MM.1S (cell line): Measurements from ENCODE around the gene PRMT7.
A peak's percentile ranks its signal among the peaks of the same experiment; 100 is the strongest.

Experiments
- DNase-seq: peaks from one replicate; pipeline ENCODE4 v3.0.0-alpha.2; 2015
- H2AFZ ChIP-seq: fragments of 300-600 bp; sonication (generic); 2 replicates; pipeline ENCODE4 v1.6.0; 2016; ENCODE audit warnings: antibody characterized with exemption, low read length
- H3F3A ChIP-seq: fragments of 300-600 bp; sonication (generic); 2 replicates; pipeline ENCODE4 v1.6.1; 2016; ENCODE audit warnings: mild to moderate bottlenecking, antibody characterized with exemption, low read length, moderate library complexity, mixed read lengths; ENCODE audit not compliant: insufficient read depth
- H3K27ac ChIP-seq: fragments of 300-600 bp; sonication (generic); 2 replicates; pipeline ENCODE4 v1.5.1; 2016; ENCODE audit warnings: mild to moderate bottlenecking, low read length
- H3K27me3 ChIP-seq: fragments of 300-600 bp; sonication (generic); replicated peaks from 2 replicates; pipeline ENCODE4 v1.6.0; 2016; ENCODE audit warnings: low read length; ENCODE audit not compliant: insufficient read depth
- H3K36me3 ChIP-seq: fragments of 300-600 bp; sonication (generic); replicated peaks from 2 replicates; pipeline ENCODE4 v1.6.1; 2016; ENCODE audit warnings: mild to moderate bottlenecking, low read length, mixed read lengths; ENCODE audit not compliant: insufficient read depth
- H3K4me1 ChIP-seq: fragments of 300-600 bp; sonication (generic); 2 replicates; pipeline ENCODE4 v1.6.1; 2016; ENCODE audit warnings: low read length, mixed read lengths
- H3K4me2 ChIP-seq: fragments of 300-600 bp; sonication (generic); 2 replicates; pipeline ENCODE4 v1.6.0; 2016; ENCODE audit warnings: low read depth, low read length
- H3K4me3 ChIP-seq: fragments of 300-600 bp; sonication (generic); 2 replicates; pipeline ENCODE4 v1.5.1; 2016; ENCODE audit warnings: low read length, mixed read lengths
- H3K79me2 ChIP-seq: fragments of 300-600 bp; sonication (generic); 2 replicates; pipeline ENCODE4 v1.6.1; 2016; ENCODE audit warnings: mixed run types, low read length, mixed read lengths
- H3K9ac ChIP-seq: fragments of 300-600 bp; sonication (generic); 2 replicates; pipeline ENCODE4 v1.6.1; 2016; ENCODE audit warnings: low read length, mixed read lengths
- H3K9me2 ChIP-seq: fragments of 300-600 bp; sonication (generic); replicated peaks from 2 replicates; pipeline ENCODE4 v1.6.1; 2016; ENCODE audit warnings: mild to moderate bottlenecking, low read length, mixed read lengths; ENCODE audit not compliant: insufficient read depth
- H3K9me3 ChIP-seq: fragments of 300-600 bp; sonication (generic); replicated peaks from 2 replicates; pipeline ENCODE4 v1.6.1; 2016; ENCODE audit warnings: mild to moderate bottlenecking, low read length, mixed read lengths; ENCODE audit not compliant: insufficient read depth
- H4K20me1 ChIP-seq: fragments of 300-600 bp; sonication (generic); 2 replicates; pipeline ENCODE4 v1.6.1; 2016; ENCODE audit warnings: mild to moderate bottlenecking, low read length, moderate library complexity, mixed read lengths; ENCODE audit not compliant: insufficient read depth
- EZH2 ChIP-seq: fragments of 300-600 bp; sonication (generic); optimal IDR thresholded peaks from 2 replicates; pipeline ENCODE3; 2017; ENCODE audit warnings: low read depth, mild to moderate bottlenecking, antibody characterized with exemption, low read length, mixed read lengths
- EZH2phosphoT487 ChIP-seq: fragments of 300-600 bp; sonication (generic); IDR thresholded peaks from 2 replicates; pipeline ENCODE4 v1.6.1; 2018; ENCODE audit warnings: antibody characterized with exemption, low read length
- TF ChIP-seq, protein P1 (sequence below): fragments of 300-600 bp; sonication (generic); IDR thresholded peaks from 2 replicates; pipeline ENCODE4 v1.5.1; 2016; ENCODE audit warnings: antibody characterized with exemption, low read length, mixed read lengths

The PRMT7 gene

DNA sequence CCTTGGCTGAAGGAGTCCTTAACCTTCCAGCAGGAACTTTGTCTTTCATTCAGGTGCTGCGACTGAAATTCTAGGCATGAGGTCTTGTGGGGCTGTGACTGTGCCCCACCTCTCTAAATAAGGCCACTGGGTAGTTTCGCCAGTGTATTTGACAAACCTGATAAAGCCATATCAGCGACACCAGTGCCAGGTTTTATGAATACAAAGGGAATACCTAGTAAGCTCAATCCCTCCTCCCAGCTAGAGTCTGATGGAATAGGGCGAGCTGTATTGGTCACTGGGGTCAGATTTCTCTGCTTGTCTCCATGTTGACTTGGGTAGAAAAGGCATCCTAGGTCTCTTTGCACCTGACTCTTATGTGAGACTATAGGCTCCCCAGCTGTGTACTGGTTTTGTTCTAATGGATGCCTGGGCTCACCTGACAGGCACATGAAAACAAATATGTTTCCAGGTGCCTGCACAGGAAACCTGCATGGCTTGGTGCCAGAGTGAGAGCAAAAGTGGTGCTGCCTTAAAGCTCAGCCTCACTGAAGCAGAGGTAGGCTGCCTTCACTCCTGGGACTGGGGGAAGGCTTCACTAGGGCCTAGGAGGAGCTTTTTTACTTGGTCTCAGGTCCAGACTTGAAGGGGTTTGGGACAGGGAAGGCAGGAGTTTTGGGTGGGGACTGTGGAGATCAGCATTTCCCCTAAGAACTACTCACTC, 38.2 kb upstream of the PRMT7 start:
- 0 out of 2 replicates have a peak, but pooled peaks cover 5% of the 10 kb centered on the region for H3K36me3 ChIP-seq
- H2AFZ ChIP-seq, result no peak overlapping the region
- H3K27me3 ChIP-seq, result no peaks in the 10 kb centered on the region
- peaks cover 85% of the 10 kb centered on the region for H3K79me2 ChIP-seq
- no peaks in the 10 kb centered on the region for H3K9me3 ChIP-seq
- peak; percentile 91 for DNase-seq
- H3F3A ChIP-seq, result peaks cover 59% of the 10 kb centered on the region
- no peak for TF ChIP-seq EZH2
- TF ChIP-seq, protein P1, sequence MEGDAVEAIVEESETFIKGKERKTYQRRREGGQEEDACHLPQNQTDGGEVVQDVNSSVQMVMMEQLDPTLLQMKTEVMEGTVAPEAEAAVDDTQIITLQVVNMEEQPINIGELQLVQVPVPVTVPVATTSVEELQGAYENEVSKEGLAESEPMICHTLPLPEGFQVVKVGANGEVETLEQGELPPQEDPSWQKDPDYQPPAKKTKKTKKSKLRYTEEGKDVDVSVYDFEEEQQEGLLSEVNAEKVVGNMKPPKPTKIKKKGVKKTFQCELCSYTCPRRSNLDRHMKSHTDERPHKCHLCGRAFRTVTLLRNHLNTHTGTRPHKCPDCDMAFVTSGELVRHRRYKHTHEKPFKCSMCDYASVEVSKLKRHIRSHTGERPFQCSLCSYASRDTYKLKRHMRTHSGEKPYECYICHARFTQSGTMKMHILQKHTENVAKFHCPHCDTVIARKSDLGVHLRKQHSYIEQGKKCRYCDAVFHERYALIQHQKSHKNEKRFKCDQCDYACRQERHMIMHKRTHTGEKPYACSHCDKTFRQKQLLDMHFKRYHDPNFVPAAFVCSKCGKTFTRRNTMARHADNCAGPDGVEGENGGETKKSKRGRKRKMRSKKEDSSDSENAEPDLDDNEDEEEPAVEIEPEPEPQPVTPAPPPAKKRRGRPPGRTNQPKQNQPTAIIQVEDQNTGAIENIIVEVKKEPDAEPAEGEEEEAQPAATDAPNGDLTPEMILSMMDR, result no peak
- TF ChIP-seq EZH2phosphoT487, result no peak
- peaks cover 70% of the 10 kb centered on the region for H3K4me1 ChIP-seq
- no peak overlapping the region for H3K4me3 ChIP-seq
- H3K27ac ChIP-seq, result peak overlapping the region; percentile 79
- peak overlapping the region; percentile 25 for H3K9ac ChIP-seq
- H3K9me2 ChIP-seq, result no peaks in the 10 kb centered on the region
- H3K4me2 ChIP-seq, result peak overlapping the region; percentile 47
- H4K20me1 ChIP-seq, result no peaks in the 10 kb centered on the region

DNA sequence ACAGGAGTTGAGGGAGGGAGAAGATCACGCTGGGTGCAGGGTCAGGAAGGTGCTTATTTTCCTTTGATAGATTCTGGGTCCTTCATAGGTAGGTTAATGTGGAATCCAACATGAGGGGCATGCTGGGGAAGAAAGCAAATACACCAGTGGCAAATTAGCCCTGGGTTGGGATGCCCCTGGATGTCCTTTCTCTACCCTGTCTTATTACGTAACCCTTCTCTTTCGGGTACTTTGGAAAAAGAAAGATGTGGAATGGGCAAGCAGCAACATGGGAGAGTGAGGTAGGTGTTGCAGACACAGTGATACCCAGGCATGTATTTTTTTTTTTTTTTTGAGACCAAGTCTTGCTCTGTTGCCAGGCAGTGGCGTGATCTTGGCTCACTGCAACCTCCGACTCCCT, 37.4 kb upstream of the PRMT7 start:
- peaks cover 63% of the 10 kb centered on the region for H3K4me1 ChIP-seq
- H2AFZ ChIP-seq, result no peak overlapping the region
- H3K4me3 ChIP-seq, result no peak overlapping the region
- no peaks in the 10 kb centered on the region for H4K20me1 ChIP-seq
- no peaks in the 10 kb centered on the region for H3K27me3 ChIP-seq
- peak overlapping the region; percentile 24; the same call in 1 of the 2 replicates for H3K9ac ChIP-seq
- no peak for TF ChIP-seq EZH2
- TF ChIP-seq, protein P1, result no peak
- no peak for TF ChIP-seq EZH2phosphoT487
- peaks cover 59% of the 10 kb centered on the region for H3F3A ChIP-seq
- peak overlapping the region; percentile 79 for H3K27ac ChIP-seq
- no peaks in the 10 kb centered on the region for H3K36me3 ChIP-seq
- no peaks in the 10 kb centered on the region for H3K9me2 ChIP-seq
- DNase-seq, result no peak
- peak overlapping the region; percentile 47 for H3K4me2 ChIP-seq
- H3K9me3 ChIP-seq, result no peaks in the 10 kb centered on the region
- peaks cover 82% of the 10 kb centered on the region for H3K79me2 ChIP-seq

DNA sequence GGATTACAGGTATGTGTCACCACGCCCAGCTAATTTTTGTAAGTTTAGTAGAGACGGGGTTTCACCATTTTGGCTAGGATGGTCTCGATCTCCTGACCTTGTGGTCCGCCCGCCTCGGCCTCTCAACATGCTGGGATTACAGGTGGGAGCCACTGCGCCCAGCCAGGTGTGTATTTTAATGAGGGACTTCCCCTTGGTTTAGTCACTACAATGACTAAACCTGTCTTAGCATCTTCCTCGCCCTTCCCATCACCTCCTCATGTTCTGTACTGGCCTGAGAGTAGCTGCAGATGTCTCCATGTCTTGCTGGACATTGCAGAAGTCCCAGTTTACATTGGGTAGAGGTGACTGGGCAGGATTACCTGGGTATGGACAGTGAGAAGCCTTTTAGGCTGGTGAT, 36.9 kb upstream of the PRMT7 start:
- H4K20me1 ChIP-seq, result no peaks in the 10 kb centered on the region
- DNase-seq, result no peak
- no peaks in the 10 kb centered on the region for H3K27me3 ChIP-seq
- no peak for TF ChIP-seq EZH2phosphoT487
- no peak for TF ChIP-seq EZH2
- TF ChIP-seq, protein P1, result no peak
- H3K36me3 ChIP-seq, result no peaks in the 10 kb centered on the region
- no peaks in the 10 kb centered on the region for H3K9me3 ChIP-seq
- H2AFZ ChIP-seq, result no peak overlapping the region
- H3K9me2 ChIP-seq, result no peaks in the 10 kb centered on the region
- peaks cover 63% of the 10 kb centered on the region for H3K4me1 ChIP-seq
- H3K9ac ChIP-seq, result no peak overlapping the region
- no peak overlapping the region for H3K4me3 ChIP-seq
- H3K79me2 ChIP-seq, result peaks cover 78% of the 10 kb centered on the region
- H3F3A ChIP-seq, result peaks cover 59% of the 10 kb centered on the region
- H3K4me2 ChIP-seq, result peak overlapping the region; percentile 40
- H3K27ac ChIP-seq, result peak overlapping the region; percentile 79; the same call in 1 of the 2 replicates
